ENCODE data around the gene KRT38.

The KRT38 gene

GRCh38 chr17:41421617-41422016 is 19.2 kb downstream of the KRT38 start:
- DNase-seq (ENCODE audit: low read depth), result no peak

- no peak for DNase-seq (ENCODE audit: low read depth)
Observed at GRCh38 chr17:41421116-41421515, 19.7 kb downstream of the KRT38 start.

- DNase-seq (ENCODE audit: low read depth), result no peak
Observed at GRCh38 chr17:41420134-41420533, 20.6 kb downstream of the KRT38 start.

GRCh38 chr17:41419716-41420115 is 21.1 kb downstream of the KRT38 start:
- DNase-seq (ENCODE audit: low read depth), result no peak

- no peak for DNase-seq (ENCODE audit: low read depth)
Observed at GRCh38 chr17:41418116-41418860, 22.5 kb downstream of the KRT38 start.

GRCh38 chr17:41417576-41418015 is 23.2 kb downstream of the KRT38 start:
- no peak for DNase-seq (ENCODE audit: low read depth)

GRCh38 chr17:41417127-41417526 is 23.7 kb downstream of the KRT38 start:
- no peak for DNase-seq (ENCODE audit: low read depth)

GRCh38 chr17:41416479-41416878 is 24.3 kb downstream of the KRT38 start:
- DNase-seq (ENCODE audit: low read depth), result no peak

- no peak for DNase-seq (ENCODE audit: low read depth)
Observed at GRCh38 chr17:41415833-41416335, 24.9 kb downstream of the KRT38 start.

GRCh38 chr17:41415411-41415810 is 25.4 kb downstream of the KRT38 start:
- DNase-seq (ENCODE audit: low read depth), result no peak

- DNase-seq (ENCODE audit: low read depth), result no peak
Observed at GRCh38 chr17:41413982-41414381, 26.8 kb downstream of the KRT38 start.

- no peak for DNase-seq (ENCODE audit: low read depth)
Observed at GRCh38 chr17:41413353-41413957, 27.3 kb downstream of the KRT38 start.

- DNase-seq (ENCODE audit: low read depth), result no peak
Observed at GRCh38 chr17:41411072-41411840, 29.5 kb downstream of the KRT38 start.

GRCh38 chr17:41407226-41407625 is 33.6 kb downstream of the KRT38 start:
- no peak for DNase-seq (ENCODE audit: low read depth)

GRCh38 chr17:41406205-41406604 is 34.6 kb downstream of the KRT38 start:
- DNase-seq (ENCODE audit: low read depth), result no peak

GRCh38 chr17:41404024-41404671 is 36.6 kb downstream of the KRT38 start:
- DNase-seq (ENCODE audit: low read depth), result peak; percentile 31

- no peak for DNase-seq (ENCODE audit: low read depth)
Observed at GRCh38 chr17:41403404-41404023, 37.3 kb downstream of the KRT38 start.

GRCh38 chr17:41402161-41402560 is 38.6 kb downstream of the KRT38 start:
- no peak for DNase-seq (ENCODE audit: low read depth)

GRCh38 chr17:41396996-41397660 is 43.7 kb downstream of the KRT38 start, which contains the start of gene KRT31:
Gene KRT31, minus strand, starts transcription at chr17:41397608. Its CDS starts 69 bp downstream, at chr17:41397539.
- DNase-seq (ENCODE audit: low read depth), result no peak

GRCh38 chr17:41396340-41396739 is 44.4 kb downstream of the KRT38 start:
- no peak for DNase-seq (ENCODE audit: low read depth)

GRCh38 chr17:41395611-41396010 is 45.2 kb downstream of the KRT38 start:
- no peak for DNase-seq (ENCODE audit: low read depth)
